ENCODE measurements around the gene TCF12. TPM values are rescaled to one million over a fixed set of nuclear protein-coding genes. Genes with fewer than 3 reads are reported as not detected.

Gene TCF12
- total and polyA plus RNA-seq, 2 of the 8 experiments (the other 6 are each of a cell fraction or from before 2014, with no cell fraction given) = 85.8 to 101 TPM

DNA sequence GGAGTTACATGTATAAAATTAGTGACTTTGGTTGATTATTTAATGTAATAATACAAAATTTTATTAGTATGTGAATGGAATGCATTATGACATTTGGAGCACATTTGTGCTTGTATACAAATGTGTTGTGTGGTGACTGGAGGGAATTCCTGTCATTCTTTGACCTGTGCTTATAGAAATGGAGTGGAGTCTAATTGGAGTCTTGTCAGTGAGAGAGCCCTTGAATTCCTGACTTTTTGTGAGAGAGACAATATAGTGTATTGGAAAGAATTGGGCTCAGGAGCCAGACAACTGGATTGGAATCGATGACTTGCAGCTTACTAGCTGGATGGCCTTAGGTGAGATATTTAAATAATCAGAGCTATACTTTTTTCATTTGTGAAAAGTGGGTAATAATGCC, 9.4 kb downstream of the TCF12 start:
- Histone ChIP-seq H4K5ac (ENCODE audit: insufficient read length, low read depth, low read length) (no peak overlapping the region), H3K9me3 (ENCODE audit: insufficient read depth in 2 of 2, low read depth in 1 of 2, low read length in 1 of 2) (no peaks in the 10 kb centered on the region), H3K27me3 (replicated peaks in 1 of 4; ENCODE audit: control insufficient read depth in 3 of 4, extremely low read depth in 1 of 4, insufficient read depth in 3 of 4, low read length in 3 of 4) (no peaks in the 10 kb centered on the region), H3K18ac (ENCODE audit: extremely low read depth, low read length) (no peak overlapping the region), H3K79me2 (ENCODE audit: control insufficient read depth in 1 of 2, insufficient read depth in 2 of 2, low read length in 2 of 2) (peaks cover 3 to 97% of the 10 kb centered on the region in 2 experiments; a peak in 3 of 4 replicates), H2BK5ac (ENCODE audit: low read depth, low read length) (no peak overlapping the region), H3K27ac (ENCODE audit: low read depth, low read length) (no peak overlapping the region), H3K9ac (replicated peaks in 1 of 4; ENCODE audit: extremely low read depth in 1 of 4, low read depth in 3 of 4, low read length in 3 of 4) (no peak overlapping the region), H3K79me1 (ENCODE audit: low read depth, low read length) (no peaks in the 10 kb centered on the region; the same call in 1 of the 2 replicates), H4K8ac (ENCODE audit: extremely low read depth, insufficient read depth, low read length) (no peak overlapping the region), H3K4ac (replicated peaks; ENCODE audit: insufficient read length, low read depth, low read length) (no peak overlapping the region), H2BK15ac (ENCODE audit: low read length) (no peak overlapping the region), H2AFZ (ENCODE audit: low read length) (no peak overlapping the region), H3K23ac (ENCODE audit: insufficient read length) (no peak overlapping the region), H3K23me2 (ENCODE audit: low read depth, low read length) (no peaks in the 10 kb centered on the region), H3K56ac (replicated peaks; ENCODE audit: insufficient read length, low read depth, low read length) (no peak overlapping the region), H3K36me3 (ENCODE audit: control insufficient read depth in 2 of 4, insufficient read depth in 4 of 4, low read length in 3 of 4) (peaks cover 0 to 22% (median 1%) of the 10 kb centered on the region in 4 experiments; a peak in 3 of 8 replicates), H3K4me1 (replicated peaks in 1 of 4; ENCODE audit: control insufficient read depth in 3 of 4, insufficient read depth in 4 of 4, low read length in 3 of 4) (peaks cover 0 to 3% (median 1%) of the 10 kb centered on the region in 4 experiments; a peak in 3 of 7 replicates), H2BK12ac (ENCODE audit: low read depth, low read length) (no peak overlapping the region), H2BK20ac (ENCODE audit: low read length) (no peak overlapping the region), H2BK120ac (replicated peaks; ENCODE audit: low read depth, low read length) (no peak overlapping the region), H3K14ac (ENCODE audit: insufficient read length) (no peak overlapping the region), H4K91ac (replicated peaks; ENCODE audit: insufficient read length, low read length) (no peak overlapping the region), H3K4me3 (ENCODE audit: extremely low read depth in 1 of 4, insufficient read depth in 2 of 4, low read depth in 3 of 4, low read length in 4 of 4) (no peak overlapping the region), H3K4me2 (ENCODE audit: insufficient read depth in 1 of 2, low read depth in 2 of 2, low read length in 2 of 2) (no peak overlapping the region), H4K20me1 (replicated peaks in 1 of 2; ENCODE audit: control insufficient read depth in 1 of 2, insufficient read depth in 2 of 2, low read length in 2 of 2) (peaks cover 8% of the 10 kb centered on the region in 2 experiments), H2AK5ac (ENCODE audit: low read depth, low read length) (no peak overlapping the region)
- DNase-seq (ENCODE audit: low read depth in 1 of 2, low spot score in 2 of 2) (no peak), FAIRE-seq (no peak)
- WGBS, 2 experiments (ENCODE audit: extremely low coverage in 1 of 2, insufficient coverage in 1 of 2, insufficient read length in 1 of 2, insufficient replicate concordance in 2 of 2, low coverage in 1 of 2, low lambda C conversion rate in 2 of 2, missing lambda C conversion rate in 1 of 2) = 96% methylated on average over 1 of the region's 1 CpG; no CpG with 5 or more reads in 1 of the 2 experiments
- ChIA-PET POLR2A (ENCODE audit: partially characterized antibody) (interaction anchor here (7.4 kb wide), 1 partner anchor 9 kb away, joined by 53 read pairs; the partner anchor contains the start of gene TCF12), CTCF (ENCODE audit: partially characterized antibody) (interaction anchor here (0.6 kb wide), 1 partner anchor 736 kb away, joined by 3 read pairs; no protein-coding TSS in a partner anchor)
- no peak for TF ChIP-seq EGR1 (IDR thresholded peaks at IDR 0.05; ENCODE audit: borderline replicate concordance, low read depth, low read length)
- TF ChIP-seq TEAD4 (IDR thresholded peaks at IDR 0.05; ENCODE audit: low read depth, low read length) = 0 out of 2 replicates have a peak, but pooled peaks have one; percentile 20
- TF ChIP-seq HDAC2 (IDR thresholded peaks at IDR 0.05; ENCODE audit: borderline replicate concordance in 1 of 2, low read depth in 2 of 2, low read length in 2 of 2) = no peak
